ENCODE results near the gene ARHGAP23.

Gene ARHGAP23

DNA sequence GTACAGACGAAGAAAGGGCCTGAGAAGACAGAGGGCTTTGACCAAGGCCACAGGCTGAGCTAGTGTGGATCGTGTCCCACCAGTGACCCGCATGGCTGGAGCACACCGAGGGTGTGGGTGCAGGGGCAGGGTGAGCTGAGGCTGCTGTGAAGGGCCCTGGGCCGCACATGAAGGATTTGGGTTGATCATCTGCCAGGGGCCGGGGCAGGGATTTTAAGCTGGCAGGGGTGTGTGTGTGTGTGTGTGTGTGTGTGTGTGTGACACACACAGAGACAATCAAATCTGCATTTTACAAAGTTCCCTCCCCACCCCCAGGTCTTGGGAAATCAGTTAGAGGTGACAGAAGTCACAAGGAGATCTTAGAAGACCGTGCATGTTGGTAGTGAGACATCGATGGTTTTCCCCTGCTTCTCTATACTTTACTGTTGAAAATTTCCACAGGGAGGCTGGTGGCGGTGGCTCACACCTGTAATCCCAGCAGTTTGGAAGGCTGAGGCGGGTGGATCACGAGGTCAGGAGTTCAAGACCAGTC lies 112.3 kb downstream of the ARHGAP23 start:
- Histone ChIP-seq H3K27ac (ENCODE audit: insufficient read depth in 1 of 2, low read depth in 1 of 2, low read length in 2 of 2, poor library complexity in 1 of 2, severe bottlenecking in 2 of 2) (no peak overlapping the region), H3K4me1 (ENCODE audit: control extremely low read depth in 1 of 4, control insufficient read depth in 4 of 4, insufficient read depth in 4 of 4, low read length in 3 of 4) (no peaks in the 10 kb centered on the region), H3K9me3 (ENCODE audit: control extremely low read depth in 1 of 5, control insufficient read depth in 4 of 5, insufficient read depth in 2 of 5, low read depth in 1 of 5, low read length in 4 of 5) (no peaks in the 10 kb centered on the region), H3K27me3 (replicated peaks in 2 of 5; ENCODE audit: control insufficient read depth in 4 of 5, insufficient read depth in 5 of 5, low read length in 4 of 5) (peaks cover 0 to 10% (median 5%) of the 10 kb centered on the region in 5 experiments), H3K4me3 (ENCODE audit: control insufficient read depth in 1 of 7, extremely low read depth in 1 of 7, insufficient read depth in 4 of 7, low read depth in 2 of 7, low read length in 6 of 7) (no peak overlapping the region), H3K36me3 (ENCODE audit: control insufficient read depth in 4 of 4, insufficient read depth in 4 of 4, low read length in 3 of 4) (no peaks in the 10 kb centered on the region)
- POLR2A ChIA-PET, result interaction anchor here (0.5 kb wide), 1 partner anchor 172 kb away, joined by 3 read pairs; no protein-coding TSS in a partner anchor
- DNase-seq, result no peak
- CTCF ChIA-PET, result interaction anchor here (1.1 to 1.6 kb wide), 3 partner anchors 13 to 30 kb away, joined by 3 to 6 read pairs (median 3); no protein-coding TSS in a partner anchor
- WGBS (ENCODE audit: insufficient coverage), result 97% methylated on average over 6 of the region's 11 CpGs

- Histone ChIP-seq H3K4me1 (ENCODE audit: control extremely low read depth in 1 of 4, control insufficient read depth in 4 of 4, insufficient read depth in 4 of 4, low read length in 3 of 4) (no peaks in the 10 kb centered on the region), H3K27me3 (replicated peaks in 2 of 5; ENCODE audit: control insufficient read depth in 4 of 5, insufficient read depth in 5 of 5, low read length in 4 of 5) (peaks cover 0 to 8% (median 3%) of the 10 kb centered on the region in 5 experiments), H3K4me3 (ENCODE audit: control insufficient read depth in 1 of 7, extremely low read depth in 1 of 7, insufficient read depth in 4 of 7, low read depth in 2 of 7, low read length in 6 of 7) (no peak overlapping the region), H3K36me3 (ENCODE audit: control insufficient read depth in 4 of 4, insufficient read depth in 4 of 4, low read length in 3 of 4) (no peaks in the 10 kb centered on the region), H3K9me3 (ENCODE audit: control extremely low read depth in 1 of 5, control insufficient read depth in 4 of 5, insufficient read depth in 2 of 5, low read depth in 1 of 5, low read length in 4 of 5) (no peaks in the 10 kb centered on the region), H3K27ac (ENCODE audit: insufficient read depth in 1 of 2, low read depth in 1 of 2, low read length in 2 of 2, poor library complexity in 1 of 2, severe bottlenecking in 2 of 2) (no peak overlapping the region)
- 91% methylated on average over 11 of the region's 11 CpGs for WGBS (ENCODE audit: insufficient coverage)
- ChIA-PET POLR2A (no interaction called here), CTCF (interaction anchor here (1.5 to 1.6 kb wide), 2 partner anchors 27 to 31 kb away, joined by 3 read pairs; no protein-coding TSS in a partner anchor)
- DNase-seq, result no peak
These were observed 113.0 kb downstream of the ARHGAP23 start for GRCh38 chr17:38541281-38541680.

DNA sequence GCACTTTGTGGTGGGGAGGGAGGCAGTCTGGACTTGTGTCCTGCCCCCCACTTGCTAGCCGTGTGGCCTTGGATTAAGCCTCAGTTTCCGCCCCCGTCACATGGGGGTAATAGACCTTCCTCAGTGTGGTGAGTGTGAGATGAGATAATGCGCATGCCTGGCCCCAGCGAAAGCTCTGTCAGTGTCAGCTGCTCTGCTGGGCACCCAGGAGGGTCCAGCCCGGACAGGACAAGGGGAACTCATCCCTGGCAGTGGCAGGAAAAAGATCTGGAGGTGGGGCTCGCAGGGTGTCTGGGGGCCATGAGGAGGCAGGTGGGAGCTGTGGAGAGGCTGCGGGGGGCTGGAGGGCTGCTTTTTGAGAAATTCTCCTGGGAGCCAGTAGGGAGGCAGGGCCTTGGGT lies 114.0 kb downstream of the ARHGAP23 start:
- no peak for DNase-seq
- Histone ChIP-seq H3K4me3 (ENCODE audit: control insufficient read depth in 1 of 7, extremely low read depth in 1 of 7, insufficient read depth in 4 of 7, low read depth in 2 of 7, low read length in 6 of 7) (no peak overlapping the region), H3K9me3 (ENCODE audit: control extremely low read depth in 1 of 5, control insufficient read depth in 4 of 5, insufficient read depth in 2 of 5, low read depth in 1 of 5, low read length in 4 of 5) (no peaks in the 10 kb centered on the region), H3K27ac (ENCODE audit: insufficient read depth in 1 of 2, low read depth in 1 of 2, low read length in 2 of 2, poor library complexity in 1 of 2, severe bottlenecking in 2 of 2) (no peak overlapping the region), H3K27me3 (replicated peaks in 2 of 5; ENCODE audit: control insufficient read depth in 4 of 5, insufficient read depth in 5 of 5, low read length in 4 of 5) (peaks cover 0 to 9% (median 3%) of the 10 kb centered on the region in 5 experiments), H3K36me3 (ENCODE audit: control insufficient read depth in 4 of 4, insufficient read depth in 4 of 4, low read length in 3 of 4) (no peaks in the 10 kb centered on the region), H3K4me1 (ENCODE audit: control extremely low read depth in 1 of 4, control insufficient read depth in 4 of 4, insufficient read depth in 4 of 4, low read length in 3 of 4) (peaks cover 0 to 3% (median 0%) of the 10 kb centered on the region in 4 experiments)
- ChIA-PET CTCF (no interaction called here), POLR2A (no interaction called here)
- 67% methylated on average over 7 of the region's 8 CpGs for WGBS (ENCODE audit: insufficient coverage)

GRCh38 chr17:38543403-38544174 lies 115.3 kb downstream of the ARHGAP23 start:
- peaks cover 0 to 10% (median 5%) of the 10 kb centered on the region in 5 experiments for H3K27me3 ChIP-seq (replicated peaks in 2 of 5; ENCODE audit: control insufficient read depth in 4 of 5, insufficient read depth in 5 of 5, low read length in 4 of 5)

DNA sequence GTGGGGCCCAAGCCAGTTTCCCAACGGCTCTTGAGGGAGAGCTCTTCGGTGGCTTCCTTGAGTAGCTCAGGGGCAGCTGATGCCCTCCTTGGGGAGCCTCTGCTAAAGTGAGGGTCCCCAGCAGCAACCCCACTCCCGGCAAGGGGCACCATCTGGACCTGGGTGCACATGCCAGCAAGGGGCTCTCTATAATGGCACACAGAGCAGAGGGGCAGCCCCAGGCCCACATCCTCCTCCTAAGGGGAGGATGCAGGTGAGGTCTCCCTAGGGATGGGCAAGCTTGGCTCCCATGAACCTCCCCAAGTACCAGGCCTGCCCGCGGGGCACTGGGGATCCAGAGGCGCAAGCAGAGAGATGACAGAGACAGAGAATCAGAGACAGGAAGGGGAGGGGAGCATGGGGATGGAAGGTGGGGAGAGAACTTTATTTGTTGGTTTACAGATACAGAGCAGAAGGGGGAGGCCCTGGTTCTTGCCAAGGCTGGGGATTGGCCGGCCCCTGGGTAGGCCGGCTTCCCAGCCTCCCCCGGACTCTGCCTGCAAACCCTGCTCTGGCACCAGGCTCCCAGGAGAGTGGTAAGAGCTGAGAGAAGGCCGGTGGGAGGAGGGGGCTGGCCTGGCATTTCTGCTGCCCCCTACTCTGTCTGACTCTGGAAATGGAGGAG lies 116.0 kb downstream of the ARHGAP23 start:
- H3K27ac ChIP-seq (ENCODE audit: insufficient read depth in 1 of 2, low read depth in 1 of 2, low read length in 2 of 2, poor library complexity in 1 of 2, severe bottlenecking in 2 of 2), result no peak overlapping the region

More at GRCh38 chr17:38543403-38544174, 115.3 kb downstream of the ARHGAP23 start:
- H3K27ac ChIP-seq (ENCODE audit: insufficient read depth in 1 of 2, low read depth in 1 of 2, low read length in 2 of 2, poor library complexity in 1 of 2, severe bottlenecking in 2 of 2), result no peak overlapping the region
- H3K36me3 ChIP-seq (ENCODE audit: control insufficient read depth in 4 of 4, insufficient read depth in 4 of 4, low read length in 3 of 4), result no peaks in the 10 kb centered on the region
- no peak for DNase-seq
- CTCF ChIA-PET, result interaction anchor here (2.0 to 2.6 kb wide), 2 partner anchors 12 to 20 kb away, joined by 4 to 10 read pairs; no protein-coding TSS in a partner anchor
- WGBS (ENCODE audit: insufficient coverage), result 98% methylated on average over 17 of the region's 20 CpGs
- POLR2A ChIA-PET, result no interaction called here
- peaks cover 0 to 9% (median under 1%) of the 10 kb centered on the region in 4 experiments for H3K4me1 ChIP-seq (ENCODE audit: control extremely low read depth in 1 of 4, control insufficient read depth in 4 of 4, insufficient read depth in 4 of 4, low read length in 3 of 4)
- no peaks in the 10 kb centered on the region for H3K9me3 ChIP-seq (ENCODE audit: control extremely low read depth in 1 of 5, control insufficient read depth in 4 of 5, insufficient read depth in 2 of 5, low read depth in 1 of 5, low read length in 4 of 5)
- no peak overlapping the region for H3K4me3 ChIP-seq (ENCODE audit: control insufficient read depth in 1 of 7, extremely low read depth in 1 of 7, insufficient read depth in 4 of 7, low read depth in 2 of 7, low read length in 6 of 7)

GRCh38 chr17:38544839-38545209 lies 116.6 kb downstream of the ARHGAP23 start:
- WGBS (ENCODE audit: insufficient coverage), result 96% methylated on average over 5 of the region's 7 CpGs
- Histone ChIP-seq H3K4me1 (ENCODE audit: control extremely low read depth in 1 of 4, control insufficient read depth in 4 of 4, insufficient read depth in 4 of 4, low read length in 3 of 4) (peaks cover 0 to 9% (median under 1%) of the 10 kb centered on the region in 4 experiments), H3K27me3 (replicated peaks in 2 of 5; ENCODE audit: control insufficient read depth in 4 of 5, insufficient read depth in 5 of 5, low read length in 4 of 5) (peaks cover 0 to 10% (median 7%) of the 10 kb centered on the region in 5 experiments), H3K36me3 (ENCODE audit: control insufficient read depth in 4 of 4, insufficient read depth in 4 of 4, low read length in 3 of 4) (no peaks in the 10 kb centered on the region), H3K9me3 (ENCODE audit: control extremely low read depth in 1 of 5, control insufficient read depth in 4 of 5, insufficient read depth in 2 of 5, low read depth in 1 of 5, low read length in 4 of 5) (no peaks in the 10 kb centered on the region), H3K27ac (ENCODE audit: insufficient read depth in 1 of 2, low read depth in 1 of 2, low read length in 2 of 2, poor library complexity in 1 of 2, severe bottlenecking in 2 of 2) (no peak overlapping the region), H3K4me3 (ENCODE audit: control insufficient read depth in 1 of 7, extremely low read depth in 1 of 7, insufficient read depth in 4 of 7, low read depth in 2 of 7, low read length in 6 of 7) (no peak overlapping the region)
- no peak for DNase-seq
- CTCF ChIA-PET, result interaction anchor here (1.3 to 2.6 kb wide), 4 partner anchors 8 to 35 kb away, joined by 3 to 10 read pairs (median 5); no protein-coding TSS in a partner anchor
- POLR2A ChIA-PET, result no interaction called here

More for the DNA sequence above, 116.0 kb downstream of the ARHGAP23 start:
- no peak for DNase-seq
- Histone ChIP-seq H3K4me3 (ENCODE audit: control insufficient read depth in 1 of 7, extremely low read depth in 1 of 7, insufficient read depth in 4 of 7, low read depth in 2 of 7, low read length in 6 of 7) (no peak overlapping the region), H3K36me3 (ENCODE audit: control insufficient read depth in 4 of 4, insufficient read depth in 4 of 4, low read length in 3 of 4) (no peaks in the 10 kb centered on the region), H3K27me3 (replicated peaks in 2 of 5; ENCODE audit: control insufficient read depth in 4 of 5, insufficient read depth in 5 of 5, low read length in 4 of 5) (peaks cover 0 to 10% (median 5%) of the 10 kb centered on the region in 5 experiments), H3K9me3 (ENCODE audit: control extremely low read depth in 1 of 5, control insufficient read depth in 4 of 5, insufficient read depth in 2 of 5, low read depth in 1 of 5, low read length in 4 of 5) (no peaks in the 10 kb centered on the region), H3K4me1 (ENCODE audit: control extremely low read depth in 1 of 4, control insufficient read depth in 4 of 4, insufficient read depth in 4 of 4, low read length in 3 of 4) (peaks cover 0 to 9% (median under 1%) of the 10 kb centered on the region in 4 experiments)
- POLR2A ChIA-PET, result no interaction called here
- WGBS (ENCODE audit: insufficient coverage), result 97% methylated on average over 6 of the region's 10 CpGs
- CTCF ChIA-PET, result interaction anchor here (1.6 to 2.6 kb wide), 3 partner anchors 8 to 19 kb away, joined by 4 to 10 read pairs (median 6); no protein-coding TSS in a partner anchor

All from common myeloid progenitor, CD34-positive (primary cell).